ENCODE data around the gene GP1BA. TPM values are rescaled to one million over a fixed set of nuclear protein-coding genes. Genes with fewer than 3 reads are reported as not detected.

The GP1BA gene
- total and polyA plus RNA-seq, 10 of the 15 experiments (the other 5 are each of a cell fraction or from before 2014, with no cell fraction given): 0.04 to 0.67 (median 0.28) TPM; not detected in 1

DNA sequence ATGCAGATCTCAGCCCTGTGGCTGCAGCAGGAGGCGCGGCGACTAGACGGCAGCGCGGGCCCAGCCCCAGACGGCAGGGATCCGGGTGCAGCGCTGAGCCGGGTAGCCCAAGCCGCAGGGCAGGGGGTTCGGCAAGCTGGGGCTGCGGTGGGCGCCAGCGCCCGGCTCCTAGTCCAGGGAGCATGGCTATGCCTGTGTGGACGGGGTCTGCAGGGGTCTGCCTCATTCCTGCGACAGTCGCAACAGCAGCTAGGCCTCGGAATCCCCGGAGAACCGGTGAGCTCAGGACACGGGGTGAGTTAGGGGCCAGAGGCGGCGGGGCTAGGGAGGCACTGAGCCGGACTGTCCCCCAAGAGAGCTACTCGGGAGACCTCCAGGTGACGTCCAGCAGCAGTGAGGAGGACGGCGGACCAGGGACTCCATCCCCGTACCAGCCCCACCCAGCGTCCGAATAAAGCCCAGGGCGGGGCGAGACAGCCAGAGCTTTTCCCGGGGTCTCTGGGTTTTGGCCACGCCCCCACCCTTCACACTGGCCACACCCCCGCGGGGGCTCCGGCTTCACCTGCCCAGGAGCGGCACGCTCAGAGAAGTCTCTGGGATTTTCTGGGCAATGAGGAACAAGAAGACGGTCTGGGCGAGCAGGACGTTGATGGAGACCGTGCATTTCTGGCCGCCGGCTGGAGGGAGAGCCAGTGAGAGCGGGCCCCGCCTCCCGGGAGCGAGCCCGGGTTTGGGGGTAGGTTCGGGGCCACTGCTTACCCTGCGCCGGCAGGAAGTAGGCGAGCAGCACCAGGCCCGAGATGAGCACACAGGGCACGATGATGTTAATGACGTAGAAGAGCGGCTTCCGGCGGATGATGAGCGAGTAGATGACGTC is 31.6 kb upstream of the GP1BA start:
- ChIA-PET CTCF (interaction anchor here (0.7 to 1.3 kb wide), 3 partner anchors 9 to 84 kb away, joined by 3 read pairs; partner anchors contain the start of gene SLC25A11), POLR2A (interaction anchor here (0.6 kb wide), 2 partner anchors 8 to 16 kb away, joined by 3 to 5 read pairs; no protein-coding TSS in a partner anchor), RAD21 (ENCODE audit: unreplicated experiment) (interaction anchor here (0.9 kb wide), 1 partner anchor 190 kb away, joined by 5 read pairs; the partner anchor contains the start of gene ARRB2), SMC1A (ENCODE audit: uncharacterized antibody, unreplicated experiment) (interaction anchor here (0.8 kb wide), 1 partner anchor 9 kb away, joined by 4 read pairs; no protein-coding TSS in a partner anchor)
- Histone ChIP-seq H3K36me3 (ENCODE audit: control insufficient read depth in 2 of 2, insufficient read depth in 2 of 2, low read length in 1 of 2) (peaks cover 0 to 3% of the 10 kb centered on the region in 2 experiments; a peak in 3 of 4 replicates), H3K27ac (ENCODE audit: control insufficient read depth, insufficient read depth) (no peak overlapping the region), H3K9ac (ENCODE audit: control insufficient read depth, insufficient read depth, low read length) (no peak overlapping the region), H3K4me1 (ENCODE audit: control insufficient read depth, insufficient read depth, low read length) (peaks cover 20% of the 10 kb centered on the region), H3K9me3 (replicated peaks; ENCODE audit: control insufficient read depth, insufficient read depth, low read length) (no peaks in the 10 kb centered on the region; the same call in 2 of the 3 replicates), H2AFZ (ENCODE audit: control insufficient read depth, low read depth, low read length) (peak overlapping the region; percentile 33), H4K20me1 (ENCODE audit: control insufficient read depth, insufficient read depth) (no peaks in the 10 kb centered on the region), H3K4me3 (no peak overlapping the region), H3K79me2 (ENCODE audit: control insufficient read depth, insufficient read depth, low read length) (no peaks in the 10 kb centered on the region), H3K27me3 (replicated peaks in 1 of 2; ENCODE audit: control insufficient read depth in 2 of 2, insufficient read depth in 2 of 2, low read length in 1 of 2) (no peaks in the 10 kb centered on the region; a peak in 1 of 4 replicates), H3K4me2 (ENCODE audit: control insufficient read depth, insufficient read depth) (peak overlapping the region; percentile 91)
- BruUV-seq (replicated peaks): no TSS peak
- WGBS (ENCODE audit: insufficient coverage, insufficient replicate concordance, low lambda C conversion rate, missing lambda C conversion rate): 10% methylated on average over 59 of the region's 65 CpGs
- TF ChIP-seq STAT1 (conservative IDR thresholded peaks at IDR 0.05): no peak
- TF ChIP-seq TARDBP (IDR thresholded peaks at IDR 0.05; ENCODE audit: borderline replicate concordance): no peak
- TF ChIP-seq CREB1 (IDR thresholded peaks at IDR 0.05; ENCODE audit: low read depth): peak; percentile 89
- TF ChIP-seq IRF3 (IDR thresholded peaks at IDR 0.05): no peak
- no peak for TF ChIP-seq YY1 (IDR thresholded peaks at IDR 0.05; ENCODE audit: low read depth, low read length)
- no peak for TF ChIP-seq MYC (IDR thresholded peaks at IDR 0.05; ENCODE audit: insufficient read depth, insufficient read length, insufficient replicate concordance, low read length, severe bottlenecking)
- TF ChIP-seq FOXM1 (IDR thresholded peaks at IDR 0.05; ENCODE audit: low read depth, low read length): no peak
- no peak; the same call in 1 of the 2 replicates for TF ChIP-seq GABPA (IDR thresholded peaks at IDR 0.05; ENCODE audit: low read depth)
- TF ChIP-seq, protein P1, sequence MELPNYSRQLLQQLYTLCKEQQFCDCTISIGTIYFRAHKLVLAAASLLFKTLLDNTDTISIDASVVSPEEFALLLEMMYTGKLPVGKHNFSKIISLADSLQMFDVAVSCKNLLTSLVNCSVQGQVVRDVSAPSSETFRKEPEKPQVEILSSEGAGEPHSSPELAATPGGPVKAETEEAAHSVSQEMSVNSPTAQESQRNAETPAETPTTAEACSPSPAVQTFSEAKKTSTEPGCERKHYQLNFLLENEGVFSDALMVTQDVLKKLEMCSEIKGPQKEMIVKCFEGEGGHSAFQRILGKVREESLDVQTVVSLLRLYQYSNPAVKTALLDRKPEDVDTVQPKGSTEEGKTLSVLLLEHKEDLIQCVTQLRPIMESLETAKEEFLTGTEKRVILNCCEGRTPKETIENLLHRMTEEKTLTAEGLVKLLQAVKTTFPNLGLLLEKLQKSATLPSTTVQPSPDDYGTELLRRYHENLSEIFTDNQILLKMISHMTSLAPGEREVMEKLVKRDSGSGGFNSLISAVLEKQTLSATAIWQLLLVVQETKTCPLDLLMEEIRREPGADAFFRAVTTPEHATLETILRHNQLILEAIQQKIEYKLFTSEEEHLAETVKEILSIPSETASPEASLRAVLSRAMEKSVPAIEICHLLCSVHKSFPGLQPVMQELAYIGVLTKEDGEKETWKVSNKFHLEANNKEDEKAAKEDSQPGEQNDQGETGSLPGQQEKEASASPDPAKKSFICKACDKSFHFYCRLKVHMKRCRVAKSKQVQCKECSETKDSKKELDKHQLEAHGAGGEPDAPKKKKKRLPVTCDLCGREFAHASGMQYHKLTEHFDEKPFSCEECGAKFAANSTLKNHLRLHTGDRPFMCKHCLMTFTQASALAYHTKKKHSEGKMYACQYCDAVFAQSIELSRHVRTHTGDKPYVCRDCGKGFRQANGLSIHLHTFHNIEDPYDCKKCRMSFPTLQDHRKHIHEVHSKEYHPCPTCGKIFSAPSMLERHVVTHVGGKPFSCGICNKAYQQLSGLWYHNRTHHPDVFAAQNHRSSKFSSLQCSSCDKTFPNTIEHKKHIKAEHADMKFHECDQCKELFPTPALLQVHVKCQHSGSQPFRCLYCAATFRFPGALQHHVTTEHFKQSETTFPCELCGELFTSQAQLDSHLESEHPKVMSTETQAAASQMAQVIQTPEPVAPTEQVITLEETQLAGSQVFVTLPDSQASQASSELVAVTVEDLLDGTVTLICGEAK (IDR thresholded peaks at IDR 0.05; ENCODE audit: borderline replicate concordance): peak; percentile 41; the same call in 1 of the 2 replicates
- TF ChIP-seq SMAD1 (IDR thresholded peaks at IDR 0.05; ENCODE audit: low read depth, partially characterized antibody): no peak
- no peak for TF ChIP-seq NFYB (IDR thresholded peaks at IDR 0.05; ENCODE audit: insufficient read depth, low read depth, low read length)
- peak; percentile 42; the same call in 1 of the 2 replicates for TF ChIP-seq NBN (IDR thresholded peaks at IDR 0.05)
- TF ChIP-seq CREM (IDR thresholded peaks at IDR 0.05; ENCODE audit: low read depth): peak; percentile 78
- TF ChIP-seq HDAC6 (IDR thresholded peaks at IDR 0.05; ENCODE audit: unreplicated experiment): no peak
- peak; percentile 85 for TF ChIP-seq ATF7 (IDR thresholded peaks at IDR 0.05; ENCODE audit: low read depth)
- no peak for TF ChIP-seq EGR1 (IDR thresholded peaks at IDR 0.05; ENCODE audit: borderline replicate concordance in 1 of 2, low read depth in 2 of 2, low read length in 2 of 2)
- intact Hi-C loops (cut with micrococcal nuclease; ENCODE audit: unreplicated experiment): loop anchor here (5.0 kb wide), 1 partner anchor 168 kb away; the partner anchor contains the start of gene MED11
- FAIRE-seq (no peak), DNase-seq (ENCODE audit: low read depth, low spot score) (no peak), ATAC-seq (peak; percentile 53)
- in situ Hi-C loops (cut with MboI): no loop called here
